Epithelial cell of alveolus of lung (primary cell): ENCODE measurements around the gene TRIM58. TPM values are rescaled to one million over a fixed set of nuclear protein-coding genes. Genes with fewer than 3 reads are reported as not detected.

Source experiments
- total RNA-seq: library from RNA; depleted of rRNA; stranded (reverse); fragments of >200 nt; gene quantifications from 2 replicates; pipeline ENCODE4 v1.2.1, GENCODE V29; 2015

TRIM58 gene, protein sequence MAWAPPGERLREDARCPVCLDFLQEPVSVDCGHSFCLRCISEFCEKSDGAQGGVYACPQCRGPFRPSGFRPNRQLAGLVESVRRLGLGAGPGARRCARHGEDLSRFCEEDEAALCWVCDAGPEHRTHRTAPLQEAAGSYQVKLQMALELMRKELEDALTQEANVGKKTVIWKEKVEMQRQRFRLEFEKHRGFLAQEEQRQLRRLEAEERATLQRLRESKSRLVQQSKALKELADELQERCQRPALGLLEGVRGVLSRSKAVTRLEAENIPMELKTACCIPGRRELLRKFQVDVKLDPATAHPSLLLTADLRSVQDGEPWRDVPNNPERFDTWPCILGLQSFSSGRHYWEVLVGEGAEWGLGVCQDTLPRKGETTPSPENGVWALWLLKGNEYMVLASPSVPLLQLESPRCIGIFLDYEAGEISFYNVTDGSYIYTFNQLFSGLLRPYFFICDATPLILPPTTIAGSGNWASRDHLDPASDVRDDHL
- 0.13 and 0.32 TPM in 2 replicates for total RNA-seq

DNA sequence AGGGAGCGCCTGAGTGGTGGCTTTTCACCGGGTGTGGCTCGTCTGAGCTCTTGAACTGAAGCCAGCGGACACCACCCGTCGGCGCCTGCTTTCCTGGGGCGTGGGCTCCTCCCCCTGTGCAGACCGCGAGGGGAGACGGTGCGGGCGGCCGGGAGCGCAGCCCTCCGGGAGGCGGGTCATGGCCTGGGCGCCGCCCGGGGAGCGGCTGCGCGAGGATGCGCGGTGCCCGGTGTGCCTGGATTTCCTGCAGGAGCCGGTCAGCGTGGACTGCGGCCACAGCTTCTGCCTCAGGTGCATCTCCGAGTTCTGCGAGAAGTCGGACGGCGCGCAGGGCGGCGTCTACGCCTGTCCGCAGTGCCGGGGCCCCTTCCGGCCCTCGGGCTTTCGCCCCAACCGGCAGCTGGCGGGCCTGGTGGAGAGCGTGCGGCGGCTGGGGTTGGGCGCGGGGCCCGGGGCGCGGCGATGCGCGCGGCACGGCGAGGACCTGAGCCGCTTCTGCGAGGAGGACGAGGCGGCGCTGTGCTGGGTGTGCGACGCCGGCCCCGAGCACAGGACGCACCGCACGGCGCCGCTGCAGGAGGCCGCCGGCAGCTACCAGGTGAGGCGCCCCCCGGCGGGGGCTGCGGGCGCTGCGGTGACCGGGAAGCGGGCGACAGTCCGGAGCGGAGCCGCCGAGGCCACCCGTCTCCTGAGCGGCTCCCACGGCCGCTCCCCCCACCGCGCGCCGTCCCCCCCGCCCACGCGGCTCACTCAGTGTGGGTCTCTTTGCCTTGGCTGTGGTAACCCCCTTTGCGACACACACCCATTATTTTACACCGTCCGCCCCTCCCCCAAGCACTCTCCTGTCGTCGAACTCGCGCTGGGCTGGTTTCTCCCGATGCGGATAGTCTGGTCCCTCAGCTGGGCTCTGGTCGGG lies at the start of gene TRIM58:
TSS of gene TRIM58 (plus strand) at position 119 of the 916 bp plus-strand sequence. CDS start at position 179, 60 bp downstream.

DNA sequence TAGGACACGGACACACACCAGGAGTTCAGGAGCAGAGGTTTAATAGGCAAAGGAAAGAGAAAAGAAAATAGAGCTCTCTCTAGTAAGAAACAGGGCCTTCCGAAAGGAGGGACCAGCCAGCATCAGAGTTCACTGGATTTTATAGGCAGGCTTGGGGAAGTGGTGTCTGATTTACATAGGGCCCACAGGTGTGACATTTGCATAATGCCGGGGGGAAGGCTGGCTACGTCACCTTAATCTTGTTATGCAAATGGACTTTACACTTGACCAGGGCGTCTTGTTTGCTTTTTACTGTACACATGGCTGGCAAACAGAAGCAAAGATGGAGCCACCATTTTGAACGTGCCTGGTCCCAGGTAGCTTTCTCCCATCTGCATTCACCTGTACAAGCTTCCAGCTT lies 33.0 kb upstream of the TRIM58 start, which contains the start of gene OR14A16:
TSS of gene OR14A16 (minus strand) at position 97 of the 400 bp plus-strand sequence. CDS start 8,390 bp downstream, outside the sequence.

DNA sequence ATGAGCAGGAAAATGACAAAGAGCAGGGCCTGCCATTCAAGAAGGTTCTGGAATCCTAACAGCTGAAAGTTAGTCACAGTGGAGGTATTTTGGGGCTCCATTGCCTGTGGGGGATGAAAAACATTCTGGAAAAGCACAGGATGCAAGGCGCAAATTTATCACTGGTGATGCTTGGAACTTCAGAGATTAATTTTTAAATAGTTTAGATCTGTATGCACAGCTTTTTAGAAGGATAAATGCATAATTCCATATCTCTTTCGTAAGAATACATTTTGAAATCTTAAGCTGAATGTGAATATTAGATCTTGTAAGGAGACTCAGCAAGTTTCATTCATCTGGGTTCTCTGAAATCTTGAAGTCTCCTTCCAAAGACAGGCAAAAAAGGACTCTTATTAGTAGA lies 15.2 kb upstream of the TRIM58 start, which contains the start of gene OR11L1:
TSS of gene OR11L1 (minus strand) at position 101 of the 400 bp plus-strand sequence. CDS start at position 101, 0 bp downstream.

DNA sequence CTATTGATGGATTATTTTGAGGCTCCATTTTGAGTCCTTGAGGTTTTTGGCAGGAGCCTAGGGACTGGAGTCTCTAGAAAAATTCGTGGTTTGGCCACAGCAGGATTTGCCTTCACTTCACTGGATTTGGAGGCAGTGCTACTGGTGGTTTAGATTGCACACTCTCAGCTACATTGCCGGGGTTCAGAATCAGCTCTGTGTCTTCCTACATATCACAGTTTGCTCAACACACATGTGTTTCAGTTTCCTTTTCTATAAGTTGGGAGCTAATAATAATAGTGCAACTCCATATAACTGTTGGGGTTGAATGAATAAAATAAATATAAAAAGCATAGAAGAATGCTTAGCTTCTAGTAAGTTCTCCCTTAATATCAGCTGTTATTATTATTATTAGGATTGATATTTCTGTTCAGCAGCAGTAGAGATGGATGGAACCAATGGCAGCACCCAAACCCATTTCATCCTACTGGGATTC lies 38.2 kb downstream of the TRIM58 start, which contains the start of gene OR2W3:
TSS of gene OR2W3 (plus strand) at position 425 of the 475 bp plus-strand sequence. CDS start at position 425, 0 bp downstream.

DNA sequence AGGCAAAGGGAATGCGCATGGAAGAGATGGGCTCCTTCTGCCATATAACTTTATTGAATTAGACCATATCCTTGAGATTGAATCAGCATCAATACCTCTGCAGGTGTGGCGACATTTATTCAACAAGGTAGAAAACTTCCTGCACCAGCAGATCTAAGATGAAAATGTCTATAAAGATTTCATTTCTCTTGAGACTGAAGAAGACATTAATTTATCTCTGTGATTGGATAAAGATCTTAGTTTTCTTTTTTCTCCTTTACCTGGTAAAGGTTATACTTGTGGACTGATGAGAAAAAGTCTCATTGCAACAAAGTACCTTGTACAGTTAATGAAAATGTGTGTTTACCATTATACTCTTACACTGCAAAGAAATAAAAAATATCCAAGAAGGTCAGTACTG lies 63.0 kb downstream of the TRIM58 start, which contains the start of gene OR2T8:
TSS of gene OR2T8 (plus strand) at position 301 of the 400 bp plus-strand sequence. CDS start 766 bp downstream, outside the sequence.

DNA sequence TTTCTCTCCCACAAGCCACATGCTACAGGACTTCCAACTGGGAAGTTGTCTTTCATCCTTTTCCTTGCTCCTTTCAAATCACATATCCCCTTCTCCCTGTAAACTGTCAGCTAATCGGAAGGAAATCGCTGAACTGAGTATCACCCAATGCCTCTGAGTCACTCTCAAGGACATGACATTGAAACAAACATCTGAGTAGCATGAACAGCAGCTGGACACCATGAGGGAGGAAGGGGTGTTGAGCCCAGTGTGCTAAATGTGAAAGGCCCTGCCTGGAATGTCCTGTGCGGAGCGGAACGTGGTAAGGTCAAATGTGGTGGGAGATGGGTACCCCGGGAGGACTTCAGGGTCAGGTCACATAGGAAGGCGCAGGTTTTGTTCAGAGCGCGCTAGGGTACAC lies 67.9 kb downstream of the TRIM58 start, which contains the start of gene OR2AJ1:
TSS of gene OR2AJ1 (plus strand) at position 22 of the 400 bp plus-strand sequence. CDS start 8,880 bp downstream, outside the sequence.

Other genes starting within 250 kb of the TRIM58 start
- not detected in 2 replicates for gene OR13G1, start 177.4 kb upstream of the TRIM58 start, total RNA-seq
- gene OR6F1, start 140.5 kb upstream of the TRIM58 start, total RNA-seq = not detected in 2 replicates
- gene OR14K1, start 118.6 kb upstream of the TRIM58 start, total RNA-seq = not detected in 2 replicates
- not detected in 2 replicates for gene OR14A2, start 109.0 kb upstream of the TRIM58 start, total RNA-seq
- not detected in 2 replicates for gene OR1C1, start 96.6 kb upstream of the TRIM58 start, total RNA-seq
- not detected in 2 replicates for gene OR14A16, start 33.1 kb upstream of the TRIM58 start, total RNA-seq
- gene OR11L1, start 15.3 kb upstream of the TRIM58 start, total RNA-seq = not detected in 2 replicates
- not detected in 2 replicates for gene OR2W3, start 38.4 kb downstream of the TRIM58 start, total RNA-seq
- gene OR2T8, start 63.1 kb downstream of the TRIM58 start, total RNA-seq = not detected in 2 replicates
- gene OR2AJ1, start 67.7 kb downstream of the TRIM58 start, total RNA-seq = not detected in 2 replicates
- not detected in 2 replicates for gene OR2L8, start 91.7 kb downstream of the TRIM58 start, total RNA-seq
- not detected in 2 replicates for gene OR2AK2, start 108.0 kb downstream of the TRIM58 start, total RNA-seq
- not detected in 2 replicates for gene OR2L5, start 156.5 kb downstream of the TRIM58 start, total RNA-seq
- gene OR2L2, start 172.9 kb downstream of the TRIM58 start, total RNA-seq = not detected in 2 replicates
- not detected in 2 replicates for gene OR2L3, start 189.6 kb downstream of the TRIM58 start, total RNA-seq
- gene OR2L13, start 238.0 kb downstream of the TRIM58 start, total RNA-seq = not detected in 2 replicates